Measurements from ENCODE around the gene ASB14.

The ASB14 gene

DNA sequence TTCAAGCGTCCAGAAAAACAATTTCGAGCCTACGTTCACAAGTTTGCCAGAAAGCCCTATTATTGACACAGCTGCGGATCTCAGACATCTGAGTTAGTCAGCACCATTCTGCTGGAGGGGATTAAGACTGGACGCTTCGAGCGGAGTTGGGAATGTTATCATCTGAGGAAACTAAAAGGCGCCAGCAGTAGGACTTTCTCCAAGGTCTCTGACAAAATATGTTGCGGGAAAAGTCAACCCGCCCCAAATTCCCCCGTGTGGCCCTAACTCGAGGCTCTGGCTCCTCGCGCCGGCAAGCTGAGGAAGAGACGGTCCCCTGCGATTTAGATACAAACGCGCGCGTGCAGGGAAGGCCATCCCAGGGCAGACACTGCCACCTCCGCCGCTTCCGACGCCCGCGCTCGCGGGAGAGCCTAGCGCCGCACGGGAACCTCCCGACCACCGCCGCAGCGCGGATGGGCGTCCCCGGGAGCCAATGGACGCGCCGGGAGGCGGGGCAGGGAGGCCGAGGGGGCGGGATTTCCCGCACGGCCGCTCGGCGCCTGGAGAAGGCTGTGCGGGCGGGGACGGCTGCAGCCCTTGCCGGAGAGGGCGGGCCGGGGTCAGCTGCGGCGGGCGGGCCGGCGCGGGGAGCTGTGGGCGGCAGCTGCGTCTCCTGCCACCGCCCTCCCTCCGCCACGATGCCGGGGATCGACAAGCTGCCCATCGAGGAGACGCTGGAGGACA, 65.1 kb downstream of the ASB14 start, which contains the start of gene APPL1:
Gene APPL1, plus strand, starts transcription at position 526 of the 726 bp plus-strand sequence. Its CDS starts 155 bp downstream, at position 681.
- Mint-ChIP-seq H3K27me3 (no peaks in the 10 kb centered on the region), H3K4me3 (peak within 1 kb of the TSS; percentile 89 to 94), H3K9me3 (no peaks in the 10 kb centered on the region), H3K27ac (peak within 1 kb of the TSS; percentile 87 to 92), H3K4me1 (peaks cover 34% of the 10 kb centered on the region)
- peak; percentile 92 for DNase-seq
- peak; percentile 93 for ATAC-seq

DNA sequence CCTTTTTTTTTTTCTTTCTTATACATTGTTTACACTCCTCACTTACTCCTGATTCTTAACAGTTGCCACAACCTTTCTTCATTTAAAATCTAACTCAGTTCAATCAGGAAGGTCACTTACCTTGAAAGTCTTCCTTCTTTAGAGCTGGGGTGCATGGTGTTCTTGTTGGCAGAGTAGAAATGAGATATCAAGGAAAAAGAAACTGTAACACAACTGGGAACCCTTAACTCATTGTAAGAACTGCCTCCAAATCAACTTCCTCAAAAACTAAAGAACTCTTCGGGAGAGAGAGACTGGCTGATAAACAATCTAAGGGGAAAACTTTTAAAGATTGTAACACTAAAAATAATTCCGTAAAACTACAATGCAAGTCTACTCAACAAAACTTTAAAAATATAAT, 66.3 kb downstream of the ASB14 start:
- Mint-ChIP-seq H3K27ac (no peak overlapping the region), H3K27me3 (no peaks in the 10 kb centered on the region), H3K9me3 (no peaks in the 10 kb centered on the region), H3K4me1 (peaks cover 34% of the 10 kb centered on the region), H3K4me3 (no peak overlapping the region)
- DNase-seq (no peak), ATAC-seq (no peak)

DNA sequence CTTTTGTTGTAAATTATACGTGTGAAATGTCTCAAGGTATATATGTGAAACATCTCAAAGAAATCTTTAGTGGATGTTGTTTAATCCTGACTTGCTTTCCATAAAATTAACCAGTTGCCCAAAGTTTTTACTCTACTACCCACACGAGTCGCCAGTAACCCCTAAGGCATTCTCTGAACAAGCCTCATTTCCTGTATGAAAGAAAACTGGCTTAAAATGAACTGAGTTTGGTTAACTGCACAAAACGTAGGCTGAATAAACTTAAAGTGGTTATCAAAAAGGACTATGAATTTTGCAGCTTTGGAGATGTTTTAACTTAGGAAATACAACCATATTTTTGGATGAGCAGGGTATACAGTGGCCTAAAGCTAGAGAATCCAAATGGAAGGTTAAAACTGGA, 67.6 kb downstream of the ASB14 start:
- no peak for ATAC-seq
- H3K9me3 Mint-ChIP-seq = no peaks in the 10 kb centered on the region

DNA sequence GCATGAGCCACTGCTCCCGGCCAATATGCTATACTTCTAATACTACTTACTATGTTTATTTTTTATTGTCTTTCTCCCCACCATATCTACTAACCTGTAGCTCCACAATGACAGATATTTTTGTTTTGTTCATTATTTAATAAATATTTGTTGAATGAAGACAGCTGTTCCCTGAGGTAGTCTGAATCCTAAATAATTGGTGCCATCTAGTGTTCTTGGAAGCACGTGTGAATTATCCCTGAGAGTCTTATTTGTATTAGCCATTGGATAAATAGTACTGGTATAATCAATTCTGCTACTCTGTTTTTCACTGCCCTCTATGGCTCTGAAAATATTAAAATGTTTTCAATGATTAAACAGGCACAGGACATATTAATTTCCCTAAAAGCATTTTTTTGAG, 70.6 kb downstream of the ASB14 start:
- DNase-seq = no peak
- no peak overlapping the region for H3K27ac Mint-ChIP-seq
- peaks cover 9% of the 10 kb centered on the region for H3K4me1 Mint-ChIP-seq
- H3K9me3 Mint-ChIP-seq = no peaks in the 10 kb centered on the region
- no peaks in the 10 kb centered on the region for H3K27me3 Mint-ChIP-seq
- no peak overlapping the region for H3K4me3 Mint-ChIP-seq
- no peak for ATAC-seq

More for the DNA sequence above, 67.6 kb downstream of the ASB14 start:
- Mint-ChIP-seq H3K4me1 (peaks cover 27% of the 10 kb centered on the region), H3K27me3 (no peaks in the 10 kb centered on the region), H3K27ac (no peak overlapping the region), H3K4me3 (no peak overlapping the region)
- no peak for DNase-seq
